Stimulated activated CD4-positive, alpha-beta T cell treated with anti-CD3 and anti-CD28 coated beads, Interleukin-1b, Interleukin-23, amount 100 ng/mL, for 1 hour (primary cell): ENCODE measurements around the gene AIF1L.
A peak's percentile ranks its signal among the peaks of the same experiment; 100 is the strongest.

ENCODE experiments used
- DNase-seq, 2 donors: peaks; one replicate each; pipeline ENCODE4 v3.0.0-alpha.2; 2020; ENCODE audit warnings: low read depth in 2 of 2

The AIF1L gene

DNA sequence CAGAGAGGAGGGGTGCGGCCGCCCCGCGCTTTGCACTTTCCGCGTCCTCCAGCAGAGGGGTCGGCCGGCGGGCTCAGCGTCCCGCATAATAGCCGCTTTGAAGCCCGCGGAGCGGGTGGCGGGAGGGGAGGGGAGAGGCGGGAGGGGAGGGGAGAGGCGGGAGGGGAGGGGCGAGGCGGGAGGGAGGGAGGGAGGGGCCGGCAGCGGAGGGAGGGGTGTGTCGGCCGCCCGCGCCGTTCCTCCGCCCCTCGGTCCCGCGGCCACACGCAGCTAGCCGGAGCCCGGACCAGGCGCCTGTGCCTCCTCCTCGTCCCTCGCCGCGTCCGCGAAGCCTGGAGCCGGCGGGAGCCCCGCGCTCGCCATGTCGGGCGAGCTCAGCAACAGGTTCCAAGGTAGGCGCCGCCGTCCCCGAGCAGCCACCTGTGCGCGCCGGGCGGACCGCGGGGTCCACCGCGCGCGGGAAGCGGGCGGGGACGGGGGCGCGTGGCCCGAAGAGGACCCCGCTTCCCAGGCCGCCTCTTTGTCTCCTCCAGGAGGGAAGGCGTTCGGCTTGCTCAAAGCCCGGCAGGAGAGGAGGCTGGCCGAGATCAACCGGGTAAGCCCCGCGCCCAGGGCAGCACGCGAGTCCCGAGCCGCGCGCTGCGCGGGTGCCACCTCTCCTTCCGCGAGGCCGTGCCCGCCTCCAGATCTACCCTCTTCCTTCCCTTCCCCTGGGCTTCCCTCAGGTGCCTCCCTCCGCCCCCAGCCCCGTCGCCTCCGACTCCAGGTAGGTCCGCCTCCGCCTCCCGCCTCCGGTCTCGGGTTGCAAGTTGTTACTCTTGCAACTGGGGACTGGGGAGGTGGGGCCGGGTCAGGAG lies at the start of gene AIF1L:
Gene AIF1L (plus strand): TSS at position 263 of the 857 bp plus-strand sequence. CDS start 99 bp downstream, at position 362.
- DNase-seq = no peak

DNA sequence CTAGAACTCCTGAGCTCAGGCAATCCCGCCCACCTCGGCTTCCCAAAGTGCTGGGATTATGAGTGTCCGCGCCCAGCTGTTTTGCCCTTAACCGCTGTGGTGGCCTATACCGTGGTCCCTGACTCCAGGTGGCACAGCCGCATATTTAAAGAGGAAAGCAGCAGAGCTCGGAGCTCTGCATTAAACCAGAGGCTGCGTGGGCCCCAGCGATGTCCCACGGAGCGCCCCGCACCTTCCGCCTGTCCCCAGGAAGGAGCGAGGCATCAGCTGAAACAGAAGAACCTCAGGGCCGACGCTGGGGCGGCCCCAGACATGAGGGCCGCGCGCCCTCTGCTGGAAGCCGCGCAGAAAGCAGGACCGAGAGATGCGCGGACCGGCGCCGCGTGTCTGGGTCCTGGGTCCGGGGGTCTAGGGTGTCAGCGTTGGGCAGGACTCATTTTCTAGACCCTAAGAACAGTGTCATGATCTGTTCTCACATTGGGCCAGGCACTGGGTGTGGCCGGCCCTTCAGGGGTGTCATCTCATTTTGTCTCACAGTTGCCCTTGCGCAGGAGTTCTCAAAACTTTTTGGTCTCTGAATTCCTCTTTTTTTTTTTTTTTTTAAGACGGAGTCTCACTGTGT lies 49.6 kb upstream of the AIF1L start:
- peak; percentile 31 to 57 for DNase-seq

DNA sequence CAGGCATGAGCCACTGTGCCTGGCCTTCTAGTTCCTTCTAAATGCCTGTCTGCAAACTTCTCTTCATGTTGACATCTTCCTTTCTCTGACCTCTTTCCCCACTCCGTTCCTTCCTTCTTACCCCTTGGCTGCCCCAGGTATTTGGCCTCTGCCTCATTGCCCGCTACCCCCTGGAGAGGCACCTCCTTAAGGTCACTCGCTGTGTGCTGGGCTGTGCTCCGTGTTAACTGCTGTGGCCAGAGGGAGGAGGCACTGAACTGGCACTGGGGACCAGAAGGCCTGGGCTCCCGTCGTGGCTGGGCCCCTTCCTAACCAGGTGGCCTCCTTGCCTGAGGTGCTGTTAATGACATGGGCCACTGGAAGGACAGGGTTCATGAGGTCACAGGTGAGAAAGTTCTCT lies 48.0 kb upstream of the AIF1L start:
- no peak for DNase-seq

DNA sequence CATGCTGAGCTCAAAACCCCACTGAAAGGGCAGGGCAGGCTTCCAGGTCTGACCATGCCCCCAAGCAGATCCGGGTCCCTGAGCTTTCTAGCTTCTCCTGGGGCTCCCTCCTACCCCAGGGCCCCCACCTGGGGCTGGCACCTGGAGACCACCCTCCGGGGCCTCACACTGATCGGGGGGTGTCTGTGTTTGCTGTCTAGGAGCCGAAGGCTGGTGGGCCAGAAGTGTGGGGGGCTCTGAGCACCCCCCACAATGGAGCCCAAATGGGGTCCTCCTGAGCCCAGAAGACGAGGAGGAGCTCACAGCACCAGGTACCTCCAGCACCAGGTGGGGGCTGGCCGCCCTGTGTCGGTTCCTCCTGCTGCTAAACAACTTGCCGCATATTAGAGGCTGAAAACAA lies 47.5 kb upstream of the AIF1L start:
- no peak for DNase-seq

DNA sequence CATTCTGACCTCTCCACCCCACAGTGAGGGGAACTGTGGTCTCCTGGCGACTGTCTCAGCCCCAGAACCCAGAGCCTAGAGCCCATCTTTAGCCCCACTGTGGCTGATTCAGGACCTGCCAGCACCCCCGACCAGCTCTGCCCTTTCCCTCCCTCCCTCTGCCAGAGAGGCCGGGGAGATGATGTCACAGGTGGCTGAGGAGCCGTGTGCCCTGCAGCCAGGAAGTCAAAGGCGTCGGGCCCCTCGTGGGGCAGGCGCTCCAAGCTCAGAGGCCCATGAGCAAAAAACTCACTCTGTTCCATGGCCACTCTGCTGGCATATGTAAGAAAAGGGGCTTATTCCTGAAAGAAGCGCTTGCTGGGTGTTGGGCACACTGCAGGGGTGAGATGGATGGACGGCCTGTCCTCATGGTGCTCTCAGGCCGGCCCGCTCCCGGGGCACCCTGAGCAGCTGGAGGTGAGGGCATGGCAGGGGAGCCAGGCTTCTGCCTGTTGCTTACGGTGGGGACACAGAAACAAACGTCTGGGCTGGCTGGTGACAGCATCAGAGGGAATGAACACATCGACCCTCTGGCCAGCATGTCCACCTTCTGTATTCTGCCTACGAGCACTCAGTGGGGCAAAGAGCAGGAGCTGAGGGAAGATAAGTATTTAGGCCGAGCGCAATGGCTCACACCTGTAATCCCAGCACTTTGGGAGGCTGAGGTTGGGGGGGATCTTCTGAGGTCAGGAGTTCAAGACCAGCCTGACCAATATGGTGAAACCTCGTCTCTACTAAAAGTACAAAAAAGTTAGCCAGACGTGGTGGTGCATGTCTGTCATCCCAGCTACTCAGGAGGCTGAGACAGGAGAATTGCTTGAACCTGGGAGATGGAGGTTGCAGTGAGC lies 46.3 kb upstream of the AIF1L start:
- DNase-seq = no peak

DNA sequence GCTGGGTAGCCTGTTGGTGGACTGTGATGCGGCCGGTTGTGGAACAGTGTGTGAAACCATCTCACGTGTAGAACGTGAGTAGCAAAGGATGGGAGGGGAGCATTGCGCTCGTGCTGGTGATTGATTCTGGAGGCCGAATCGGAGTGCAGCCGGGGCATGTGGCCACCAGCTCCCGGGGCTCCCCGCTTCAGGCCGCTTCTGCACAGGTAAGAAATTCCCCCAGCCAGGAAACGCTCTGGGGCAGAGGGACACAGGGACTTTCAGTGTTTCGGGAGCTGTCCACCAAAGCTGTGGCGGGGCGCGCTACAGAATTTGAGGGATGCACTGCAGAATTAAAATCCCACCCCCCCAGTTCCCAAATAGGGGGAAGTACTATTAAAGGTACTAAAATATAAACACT lies 45.5 kb upstream of the AIF1L start:
- DNase-seq = no peak

DNA sequence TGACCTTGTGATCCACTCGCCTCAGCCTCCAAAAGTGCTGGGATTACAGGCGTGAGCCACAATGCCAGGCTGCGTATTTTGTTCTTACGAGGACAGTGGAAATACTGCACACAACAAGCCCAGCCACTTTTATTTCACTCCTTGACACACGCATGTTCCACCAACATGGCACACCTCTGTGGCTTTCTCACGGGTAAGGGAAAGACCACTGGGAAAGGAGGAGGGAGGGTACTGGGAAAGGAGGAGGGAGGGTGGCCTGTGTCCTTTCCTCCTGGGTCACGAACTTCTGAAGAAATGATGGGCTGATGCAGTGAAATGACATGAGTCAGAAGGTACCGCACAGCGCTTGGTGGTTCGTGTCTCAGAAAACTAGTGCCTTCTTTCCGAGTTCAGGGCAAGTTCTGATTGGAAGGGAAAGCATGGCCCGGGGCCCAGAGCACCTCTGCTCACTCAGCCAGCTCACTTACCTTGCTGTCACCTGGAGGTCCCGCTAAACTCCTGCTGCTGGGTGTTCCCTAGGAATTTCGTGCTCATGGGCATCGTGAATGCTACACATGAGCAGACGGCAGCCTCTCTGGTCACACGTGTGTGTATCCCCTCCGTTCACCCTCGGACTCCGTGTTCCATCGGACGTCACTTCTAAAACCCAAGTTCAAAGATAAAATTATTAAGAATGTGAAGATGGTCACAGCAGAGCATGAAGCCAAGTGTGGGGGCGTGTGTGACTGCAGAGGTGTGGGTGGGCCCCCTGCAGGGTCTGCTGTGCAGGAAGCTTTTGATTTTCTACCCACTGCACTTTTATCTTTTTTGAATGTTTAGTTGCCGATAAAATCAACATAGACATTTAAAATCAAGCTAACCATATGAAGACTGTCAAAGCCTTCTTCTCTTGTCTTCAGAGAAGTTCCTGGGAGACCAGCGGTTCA lies 44.5 kb upstream of the AIF1L start:
- DNase-seq = no peak

DNA sequence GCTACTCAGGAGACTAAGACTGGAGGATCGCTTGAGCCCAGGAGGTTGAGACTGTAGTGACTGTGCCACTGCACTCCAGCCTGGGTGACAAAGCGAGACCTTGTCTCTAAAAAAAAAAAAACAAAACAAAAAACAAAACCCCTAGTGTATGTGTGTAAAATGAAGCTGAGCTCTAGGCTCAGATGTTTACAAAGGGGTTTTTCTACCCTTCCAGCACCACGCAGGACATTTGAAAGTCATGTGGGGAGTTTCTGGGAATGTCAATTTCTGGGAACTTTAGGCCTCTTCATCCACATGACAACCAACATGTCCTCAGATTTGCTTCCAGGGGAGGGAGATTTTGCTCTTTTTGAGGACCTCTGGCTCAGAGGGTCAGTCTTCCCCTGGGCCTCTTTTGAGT lies 42.4 kb upstream of the AIF1L start:
- DNase-seq = no peak

DNA sequence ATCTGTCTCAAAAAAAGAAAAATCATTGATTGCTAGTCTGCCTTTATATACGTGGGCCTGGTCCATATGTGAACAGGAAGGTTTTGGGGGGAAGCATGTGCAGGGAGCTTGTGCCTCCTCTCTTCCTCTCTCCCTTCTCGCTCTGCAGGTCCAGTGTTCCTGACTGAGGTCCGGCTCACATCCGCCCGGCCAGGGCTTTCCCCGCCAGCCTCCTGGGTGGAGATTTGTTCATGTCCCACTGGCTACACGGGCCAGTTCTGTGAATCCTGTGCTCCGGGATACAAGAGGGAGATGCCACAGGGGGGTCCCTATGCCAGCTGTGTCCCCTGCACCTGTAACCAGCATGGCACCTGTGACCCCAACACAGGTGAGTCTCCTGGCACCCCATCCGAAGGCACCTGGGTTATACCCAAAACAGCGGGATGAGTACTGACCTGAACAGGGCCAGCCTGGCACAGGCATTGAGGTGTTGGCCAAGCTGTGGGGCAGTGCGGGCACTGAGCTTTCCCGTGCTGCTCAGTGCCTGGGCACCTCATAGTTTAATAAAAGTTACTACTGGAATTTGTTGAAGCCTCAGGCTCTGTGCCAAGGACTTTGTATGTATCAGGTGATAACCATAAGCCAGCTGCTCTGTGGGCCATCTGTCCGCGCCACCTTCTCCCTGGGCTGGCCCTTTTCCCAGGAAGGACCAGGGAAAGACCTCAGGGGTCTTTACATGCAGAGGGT lies 39.4 kb upstream of the AIF1L start:
- no peak for DNase-seq

DNA sequence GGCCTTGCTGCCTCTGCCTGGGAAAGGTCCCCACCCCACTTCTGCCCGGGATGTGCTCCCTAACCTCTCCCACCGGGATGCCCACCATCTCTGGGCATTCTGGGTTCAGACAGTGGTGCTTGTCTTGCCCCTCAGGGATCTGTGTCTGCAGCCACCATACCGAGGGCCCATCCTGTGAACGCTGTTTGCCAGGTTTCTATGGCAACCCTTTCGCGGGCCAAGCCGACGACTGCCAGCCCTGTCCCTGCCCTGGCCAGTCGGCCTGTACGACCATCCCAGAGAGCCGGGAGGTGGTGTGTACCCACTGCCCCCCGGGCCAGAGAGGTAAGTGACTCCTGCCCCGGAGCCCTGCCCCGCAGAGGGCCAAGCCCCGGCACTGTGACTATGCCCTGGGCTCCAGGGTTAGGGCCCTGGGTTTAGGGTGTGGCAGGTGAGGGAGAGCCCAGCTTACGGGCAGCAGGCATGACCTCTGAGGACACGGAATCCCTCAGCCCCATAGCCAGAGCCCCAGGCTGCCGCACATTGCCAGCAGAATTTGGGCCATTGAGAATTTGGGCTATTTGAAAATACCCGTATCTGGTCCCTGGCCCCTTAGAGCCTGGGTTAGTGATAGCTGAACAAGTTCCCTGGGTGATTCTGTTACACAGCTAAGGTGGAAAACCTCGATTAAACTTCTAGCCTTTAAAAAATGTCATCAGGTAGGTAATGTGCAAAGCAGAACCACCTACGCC lies 35.3 kb upstream of the AIF1L start:
- no peak for DNase-seq

DNA sequence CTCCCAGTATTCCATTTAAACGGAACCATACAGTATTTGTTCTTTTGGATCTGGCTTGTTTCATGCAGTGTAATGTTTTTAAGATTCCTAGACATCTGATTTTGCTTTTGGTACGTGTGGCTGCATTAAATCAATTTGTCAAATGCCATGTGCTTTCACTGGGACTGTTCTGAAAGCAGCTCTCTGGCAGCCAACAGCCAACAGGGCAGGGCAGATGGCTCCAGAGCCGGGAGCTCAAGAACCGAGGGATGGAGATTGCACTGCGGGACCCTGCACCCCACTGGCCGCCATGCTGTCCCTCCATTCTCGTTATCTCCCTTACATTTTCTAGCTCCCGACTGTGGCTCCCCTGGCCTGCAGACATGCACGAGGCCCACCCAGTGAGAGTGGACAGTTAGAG lies 33.4 kb upstream of the AIF1L start:
- no peak for DNase-seq

DNA sequence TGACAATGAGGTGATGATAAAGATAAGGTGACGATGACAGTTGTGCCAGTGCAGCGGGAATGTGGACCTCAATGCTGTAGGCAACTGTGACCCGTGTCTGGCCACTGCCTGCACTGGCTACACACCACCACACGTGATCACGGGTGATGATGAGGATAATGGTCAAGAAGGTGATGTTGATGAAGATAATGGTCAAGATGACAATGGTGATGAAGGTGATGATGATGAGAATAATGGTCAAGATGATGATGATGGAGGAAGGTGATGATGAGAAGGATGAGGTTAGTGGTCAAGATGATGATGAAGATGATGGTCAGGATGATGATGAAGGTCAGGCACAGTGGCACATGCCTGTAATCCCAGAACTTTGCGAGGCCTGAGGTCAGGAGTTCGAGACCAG lies 30.7 kb upstream of the AIF1L start:
- no peak for DNase-seq

DNA sequence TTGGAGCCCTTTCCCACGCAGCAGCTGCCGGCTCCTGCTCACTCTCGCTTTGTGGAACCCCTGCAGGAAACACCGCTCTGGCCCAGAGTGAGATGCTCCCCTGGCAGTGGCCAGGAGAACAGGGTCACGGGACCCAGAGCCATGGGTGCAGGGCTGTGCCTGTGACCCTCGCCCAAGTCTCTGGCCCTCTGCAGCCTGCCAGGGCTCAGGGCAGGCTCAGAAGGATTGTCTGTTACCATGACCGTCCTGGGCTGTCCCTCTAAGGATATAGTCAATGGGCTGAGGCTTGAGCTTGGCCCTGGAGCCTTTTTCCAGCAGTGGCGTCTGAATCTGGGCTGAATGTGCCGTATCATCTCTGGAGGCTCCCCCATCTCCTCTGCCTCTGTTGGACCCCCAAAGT lies 28.7 kb upstream of the AIF1L start:
- DNase-seq = no peak

DNA sequence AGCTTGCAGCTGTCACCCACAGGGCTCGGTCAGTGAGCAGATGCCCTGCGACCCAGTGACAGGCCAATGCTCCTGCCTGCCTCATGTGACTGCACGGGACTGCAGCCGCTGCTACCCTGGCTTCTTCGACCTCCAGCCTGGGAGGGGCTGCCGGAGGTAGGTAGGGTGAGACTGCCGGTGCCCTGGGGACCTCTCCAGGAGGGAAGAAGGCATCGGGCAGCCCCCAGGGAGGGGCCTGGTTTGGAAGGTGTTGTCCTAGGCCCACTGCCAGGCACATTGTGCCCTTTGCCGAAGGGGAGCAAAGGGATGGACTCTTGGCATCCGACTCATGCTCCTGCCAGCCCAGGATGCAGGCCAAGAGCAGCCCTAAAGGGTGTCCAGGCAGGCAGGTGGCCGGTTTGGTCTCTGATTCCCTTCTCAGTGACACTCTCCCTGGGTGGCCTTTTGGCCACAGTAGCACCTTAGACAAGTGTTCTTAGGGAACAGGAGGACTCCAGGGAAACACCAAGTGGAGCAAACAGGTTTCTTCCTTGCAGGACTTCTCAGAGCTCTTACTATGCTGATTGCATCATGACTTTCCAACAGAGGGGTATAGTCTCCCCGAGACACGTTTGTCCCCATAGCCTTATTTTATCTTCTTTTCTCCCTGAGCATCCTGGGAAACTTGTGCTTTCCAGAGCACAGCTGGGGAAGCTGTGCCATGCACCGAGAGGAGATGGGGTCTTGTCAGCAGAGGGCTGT lies 28.1 kb upstream of the AIF1L start:
- no peak for DNase-seq

DNA sequence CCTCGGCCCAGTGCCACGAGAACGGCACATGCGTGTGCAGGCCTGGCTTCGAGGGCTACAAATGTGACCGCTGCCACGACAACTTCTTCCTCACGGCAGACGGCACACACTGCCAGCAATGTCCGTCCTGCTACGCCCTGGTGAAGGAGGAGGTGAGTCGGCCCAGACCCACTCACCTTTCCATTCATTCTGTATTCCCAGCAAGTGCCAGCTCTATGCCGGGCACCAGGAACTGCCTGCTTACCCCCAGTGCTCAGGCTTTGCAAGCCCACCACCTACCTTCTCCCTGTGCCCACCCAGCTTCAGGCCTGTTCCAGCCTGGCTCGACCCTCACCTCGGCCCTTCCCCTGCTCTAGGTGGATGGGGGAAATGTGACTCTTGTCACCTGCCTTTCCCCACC lies 26.6 kb upstream of the AIF1L start:
- DNase-seq = no peak

DNA sequence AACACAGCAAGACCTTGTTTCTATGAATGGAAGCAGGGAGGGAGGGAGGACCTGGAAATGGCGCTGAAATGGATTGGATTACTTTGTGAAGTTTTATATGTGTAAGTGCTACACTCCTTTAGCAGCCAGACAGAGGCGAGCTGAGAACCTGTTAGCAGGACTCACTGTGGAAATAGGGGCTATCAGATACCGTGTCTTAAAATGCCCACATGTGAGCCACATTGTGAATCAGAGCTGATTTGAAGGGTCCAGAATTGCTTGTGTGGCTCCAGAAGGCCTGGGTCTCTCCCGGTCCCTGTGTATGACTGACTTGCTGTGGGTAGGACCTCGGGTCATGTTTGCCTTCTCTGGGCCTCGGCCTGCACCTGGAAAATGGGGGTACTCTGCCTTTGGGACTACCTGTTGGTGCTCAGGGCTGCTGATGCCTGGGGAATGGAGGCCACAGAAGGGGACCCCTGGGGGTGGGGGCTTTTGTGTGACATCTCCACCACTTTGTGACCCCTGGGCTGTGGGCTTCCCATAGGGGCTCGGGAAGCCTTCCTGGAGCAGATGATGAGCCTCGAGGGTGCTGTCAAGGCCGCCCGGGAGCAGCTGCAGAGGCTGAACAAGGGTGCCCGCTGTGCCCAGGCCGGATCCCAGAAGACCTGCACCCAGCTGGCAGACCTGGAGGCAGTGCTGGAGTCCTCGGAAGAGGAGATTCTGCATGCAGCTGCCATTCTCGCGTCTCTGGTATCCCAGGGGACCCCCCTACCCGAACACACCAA lies 24.0 kb upstream of the AIF1L start:
- no peak for DNase-seq

DNA sequence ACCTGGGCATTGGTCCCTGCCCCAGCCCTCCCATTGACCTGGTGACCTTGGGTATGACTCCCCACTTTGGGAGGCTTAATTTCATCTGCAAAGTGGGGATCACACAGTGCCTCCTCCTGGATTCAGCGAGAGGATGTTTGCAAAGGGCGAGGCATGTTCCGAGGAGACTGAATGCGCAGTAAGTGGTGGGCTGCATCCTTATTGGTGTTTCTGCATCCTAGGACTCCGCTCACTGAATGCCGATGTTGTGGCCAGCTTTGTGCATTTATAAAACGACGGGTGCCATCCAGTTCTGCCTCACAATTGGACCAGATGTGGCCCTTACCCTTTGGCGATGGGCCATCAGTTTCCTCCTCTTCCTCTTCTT lies 23.5 kb upstream of the AIF1L start:
- DNase-seq = no peak

DNA sequence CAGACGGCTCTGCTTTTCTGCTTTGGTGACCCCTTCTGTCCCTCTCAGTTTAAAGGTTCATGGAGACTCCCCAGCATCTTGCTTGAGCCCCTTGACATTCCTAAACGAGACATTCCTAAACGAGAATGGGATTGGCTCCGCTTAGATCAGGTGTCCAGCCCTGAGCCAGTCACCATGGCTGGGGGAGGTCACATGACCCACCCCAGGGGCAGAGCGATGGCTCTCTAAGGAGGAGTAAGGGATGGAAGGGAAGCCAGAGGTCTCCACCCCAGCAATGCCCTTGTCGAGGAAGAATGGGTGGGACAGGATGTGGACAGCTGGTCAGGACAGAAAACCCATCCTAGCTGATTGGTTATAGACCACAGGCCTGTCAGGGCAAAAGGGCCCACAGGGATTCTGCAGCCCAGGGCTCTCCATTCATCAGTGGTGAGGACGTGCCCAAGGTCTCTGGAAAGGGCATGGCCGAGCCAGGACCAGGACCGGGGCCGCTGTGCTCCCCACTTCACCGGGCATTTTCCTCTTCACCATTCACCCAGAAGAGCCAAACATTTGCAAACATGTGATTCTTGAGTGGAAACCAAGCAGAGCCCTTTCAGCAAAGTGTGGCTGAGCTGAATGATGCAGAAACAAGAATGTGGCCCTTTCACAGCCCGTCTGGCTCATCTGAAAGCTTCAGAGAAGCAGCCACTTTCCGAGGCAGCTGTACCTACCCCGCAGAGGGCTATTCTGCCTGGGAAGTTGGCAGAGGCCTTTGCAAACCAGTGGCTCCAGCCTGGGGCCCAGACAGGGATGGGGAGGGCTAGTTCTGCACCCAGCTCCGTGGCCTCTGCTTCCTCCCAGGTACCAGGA lies 19.8 kb upstream of the AIF1L start:
- DNase-seq = no peak
